Sigmoid colon (tissue), 7 donors: ENCODE results near the gene NAA15. TPM values are rescaled to one million over a fixed set of nuclear protein-coding genes. Genes with fewer than 3 reads are reported as not detected.

Experiments
- DNase-seq: peaks from one replicate; pipeline ENCODE4 v3.0.0-alpha.2; 2019
- H3K27ac ChIP-seq, 4 donors: fragments of 200-600 bp; sonication (generic); one replicate each; pipeline ENCODE4 v1.5.1; 2016 to 2019; ENCODE audit warnings: mild to moderate bottlenecking in 1 of 4
- H3K27me3 ChIP-seq, 3 donors: fragments of 200-600 bp; sonication (generic); one replicate each; pipeline ENCODE4 v1.5.1; 2019; ENCODE audit warnings: mild to moderate bottlenecking in 1 of 3
- H3K36me3 ChIP-seq, 4 donors: fragments of 200-600 bp; sonication (generic); one replicate each; pipeline ENCODE4 v1.5.1; 2016 to 2019
- H3K4me1 ChIP-seq, 4 donors: fragments of 200-600 bp; sonication (generic); one replicate each; pipeline ENCODE4 v1.5.1; 2017 to 2019
- H3K4me3 ChIP-seq, 4 donors: fragments of 200-600 bp; sonication (generic); one replicate each; pipeline ENCODE4 v1.5.1; 2017 to 2019; ENCODE audit warnings: mild to moderate bottlenecking in 2 of 4, moderate library complexity in 1 of 4
- H3K9me3 ChIP-seq, 4 donors: fragments of 200-600 bp in 3 of 4; sonication (generic) in 3 of 4; one replicate each; pipeline versions ENCODE4 v1.5.1 to v1.6.1; 2013 to 2019
- EP300 ChIP-seq, 4 donors: sonication (generic); formaldehyde crosslinking; IDR thresholded peaks; one replicate each; pipeline ENCODE4 v1.6.1; 2017; ENCODE audit warnings: antibody characterized with exemption in 4 of 4
- POLR2A ChIP-seq, 2 donors: fragments of 450-650 bp; IDR thresholded peaks; one replicate each; pipeline ENCODE4 v1.6.1; 2016; ENCODE audit warnings: antibody characterized with exemption in 2 of 2, mild to moderate bottlenecking in 2 of 2, moderate library complexity in 2 of 2
- POLR2AphosphoS5 ChIP-seq, 4 donors: sonication (generic); formaldehyde crosslinking; IDR thresholded peaks; one replicate each; pipeline ENCODE4 v1.6.1; 2017; ENCODE audit warnings: antibody characterized with exemption in 4 of 4
- WGBS, 2 donors: extraction: QIAGEN DNeasy Blood & Tissue Kit; methylation state at CpG; one replicate each; pipeline ENCODE4 v1.1.7; 2013; 5-methylcytosine and 5-hydroxymethylcytosine counted together
- intact Hi-C: fragments of 100-400 bp; cut with DNase I; formaldehyde crosslinking; loops from one replicate; pipeline ENCODE4 v1.15.1; 2023
- polyA plus RNA-seq, 3 donors: library from polyadenylated mRNA; stranded (reverse); fragments of 200-250 nt; gene quantifications; one replicate each; pipeline ENCODE4 v1.2.3, GENCODE V29; 2013
- total RNA-seq, 4 donors: library from RNA; depleted of rRNA; stranded (reverse); fragments of >200 nt; gene quantifications; one replicate each; pipeline ENCODE4 v1.1.0, GENCODE V29; 2016
- TF ChIP-seq, protein P1 (sequence below), 4 experiments: fragments of 450-650 bp in 3 of 4; fragments of 200-600 bp in 1 of 4; IDR thresholded peaks; one replicate each; pipeline ENCODE4 v1.5.1; 2016 to 2019; ENCODE audit warnings: antibody characterized with exemption in 4 of 4, mild to moderate bottlenecking in 3 of 4, moderate library complexity in 2 of 4
- donor health status: healthy with polysubstance abuse.
- donor health status: Bipolar disorder and iron deficiency.
- donor health status: healthy.

NAA15 gene
- total and polyA plus RNA-seq, 7 donors: 5.4 to 40.3 (median 21.6) TPM

GRCh38 chr4:139450586-139450985, 149.3 kb downstream of the NAA15 start:
- no peak for DNase-seq
- WGBS, 2 donors: 93 to 94% methylated on average over 2 of the region's 2 CpGs
- intact Hi-C loops: loop anchor here (5.0 to 10.0 kb wide), 4 partner anchors 33 to 416 kb away; partner anchors contain the start of genes ELF2, NAA15 and NDUFC1

DNA sequence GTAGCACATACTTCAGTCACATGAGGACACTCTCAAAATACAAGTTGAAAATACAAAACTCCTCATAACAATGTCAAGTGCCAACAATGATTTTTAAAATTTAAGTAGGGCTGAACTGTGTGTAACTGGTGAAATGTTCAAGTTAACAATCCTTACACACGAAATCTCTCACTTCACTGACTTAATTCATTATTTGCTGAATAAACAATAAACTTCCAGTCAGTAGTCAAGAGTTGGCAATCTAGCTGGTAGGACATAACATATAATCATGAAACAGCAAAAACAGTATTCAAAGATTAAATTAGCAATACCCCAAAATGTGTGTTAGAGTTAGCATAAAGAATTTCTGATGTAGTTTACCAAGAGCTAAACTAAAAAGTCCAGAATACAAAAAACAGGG, 150.7 kb downstream of the NAA15 start:
- no peaks in the 10 kb centered on the region for H3K27me3 ChIP-seq
- H3K9me3 ChIP-seq: no peaks in the 10 kb centered on the region
- WGBS, 2 donors: 23 to 72% methylated on average over 1 of the region's 1 CpG
- intact Hi-C loops: loop anchor here (5.0 to 10.0 kb wide), 4 partner anchors 35 to 417 kb away; partner anchors contain the start of genes ELF2, NAA15 and NDUFC1
- TF ChIP-seq POLR2AphosphoS5 (IDR thresholded peaks at IDR 0.05) (no peak), EP300 (IDR thresholded peaks at IDR 0.05) (no peak), POLR2A (IDR thresholded peaks at IDR 0.05) (no peak)
- TF ChIP-seq, protein P1, sequence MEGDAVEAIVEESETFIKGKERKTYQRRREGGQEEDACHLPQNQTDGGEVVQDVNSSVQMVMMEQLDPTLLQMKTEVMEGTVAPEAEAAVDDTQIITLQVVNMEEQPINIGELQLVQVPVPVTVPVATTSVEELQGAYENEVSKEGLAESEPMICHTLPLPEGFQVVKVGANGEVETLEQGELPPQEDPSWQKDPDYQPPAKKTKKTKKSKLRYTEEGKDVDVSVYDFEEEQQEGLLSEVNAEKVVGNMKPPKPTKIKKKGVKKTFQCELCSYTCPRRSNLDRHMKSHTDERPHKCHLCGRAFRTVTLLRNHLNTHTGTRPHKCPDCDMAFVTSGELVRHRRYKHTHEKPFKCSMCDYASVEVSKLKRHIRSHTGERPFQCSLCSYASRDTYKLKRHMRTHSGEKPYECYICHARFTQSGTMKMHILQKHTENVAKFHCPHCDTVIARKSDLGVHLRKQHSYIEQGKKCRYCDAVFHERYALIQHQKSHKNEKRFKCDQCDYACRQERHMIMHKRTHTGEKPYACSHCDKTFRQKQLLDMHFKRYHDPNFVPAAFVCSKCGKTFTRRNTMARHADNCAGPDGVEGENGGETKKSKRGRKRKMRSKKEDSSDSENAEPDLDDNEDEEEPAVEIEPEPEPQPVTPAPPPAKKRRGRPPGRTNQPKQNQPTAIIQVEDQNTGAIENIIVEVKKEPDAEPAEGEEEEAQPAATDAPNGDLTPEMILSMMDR (IDR thresholded peaks at IDR 0.05): no peak
- H3K27ac ChIP-seq: no peak overlapping the region
- H3K4me1 ChIP-seq: peaks cover 0 to 36% (median 31%) of the 10 kb centered on the region in 4 donors
- H3K36me3 ChIP-seq: no peaks in the 10 kb centered on the region
- DNase-seq: no peak
- H3K4me3 ChIP-seq: no peak overlapping the region

More at GRCh38 chr4:139450586-139450985, 149.3 kb downstream of the NAA15 start:
- TF ChIP-seq EP300 (IDR thresholded peaks at IDR 0.05) (no peak), POLR2AphosphoS5 (IDR thresholded peaks at IDR 0.05) (no peak), POLR2A (IDR thresholded peaks at IDR 0.05) (no peak)
- TF ChIP-seq, protein P1 (IDR thresholded peaks at IDR 0.05): no peak
- no peaks in the 10 kb centered on the region for H3K27me3 ChIP-seq
- H3K9me3 ChIP-seq: no peaks in the 10 kb centered on the region
- H3K4me1 ChIP-seq: peaks cover 0 to 22% (median 18%) of the 10 kb centered on the region in 4 donors
- no peak overlapping the region for H3K4me3 ChIP-seq
- no peak overlapping the region for H3K27ac ChIP-seq
- H3K36me3 ChIP-seq: no peaks in the 10 kb centered on the region

GRCh38 chr4:139453041-139453370, 151.7 kb downstream of the NAA15 start:
- intact Hi-C loops: loop anchor here (5.0 to 10.0 kb wide), 4 partner anchors 36 to 418 kb away; partner anchors contain the start of genes ELF2, NAA15 and NDUFC1

DNA sequence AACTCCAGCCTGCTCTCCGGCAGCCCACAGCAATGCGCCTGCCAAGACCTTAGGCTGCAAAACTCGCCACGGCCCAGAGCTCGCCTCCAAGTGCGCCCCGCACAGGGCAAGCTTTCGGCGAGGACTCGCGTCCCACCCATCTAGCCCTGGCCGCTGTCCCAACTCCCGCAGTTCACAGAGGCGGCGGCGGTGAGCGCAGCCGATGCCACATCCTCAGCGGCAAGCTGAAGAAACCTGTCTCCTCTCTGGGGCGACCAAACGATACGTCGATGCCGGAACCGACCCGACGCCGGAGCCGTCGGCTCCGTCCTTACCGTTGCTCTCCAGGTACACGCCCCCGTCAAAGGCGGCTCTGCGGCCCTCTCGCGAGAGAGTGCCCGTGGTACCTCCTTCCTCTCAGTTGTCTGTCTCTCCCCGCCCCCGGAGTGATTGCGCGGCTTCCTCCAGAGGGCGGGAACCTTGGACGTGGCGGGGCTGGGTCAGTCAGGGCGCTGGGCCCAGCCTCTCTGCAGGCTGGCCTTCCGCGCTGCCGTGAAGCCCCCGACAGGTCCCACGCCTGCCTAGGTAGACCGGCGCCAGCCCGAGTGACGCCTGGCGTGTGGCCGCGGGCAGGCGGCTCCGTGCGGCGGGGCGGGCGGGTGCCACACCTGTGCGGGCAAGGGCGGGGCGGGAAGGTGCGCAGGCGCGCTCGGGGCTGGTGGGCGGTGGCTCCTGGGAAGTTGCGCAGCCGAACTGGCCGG, 152.2 kb downstream of the NAA15 start:
- no peaks in the 10 kb centered on the region for H3K36me3 ChIP-seq
- peaks cover 0 to 47% (median 32%) of the 10 kb centered on the region in 4 donors for H3K4me1 ChIP-seq
- intact Hi-C loops: loop anchor here (2.0 to 10.0 kb wide), 5 partner anchors 36 to 419 kb away; partner anchors contain the start of genes ELF2, NAA15 and NDUFC1
- 0% methylated on average over 76 of the region's 76 CpGs for WGBS, 2 donors
- peak; percentile 99 for DNase-seq
- TF ChIP-seq POLR2A (IDR thresholded peaks at IDR 0.05) (peak; percentile 80 to 83), POLR2AphosphoS5 (IDR thresholded peaks at IDR 0.05) (peak; percentile 86 to 93 (median 88)), EP300 (IDR thresholded peaks at IDR 0.05) (no peak)
- TF ChIP-seq, protein P1 (IDR thresholded peaks at IDR 0.05): peak in 1 of 4 experiments; percentile 8
- H3K9me3 ChIP-seq: no peaks in the 10 kb centered on the region
- peak overlapping the region; percentile 92 to 98 (median 94) for H3K27ac ChIP-seq
- peak overlapping the region; percentile 80 to 91 (median 87) for H3K4me3 ChIP-seq
- H3K27me3 ChIP-seq: no peaks in the 10 kb centered on the region

More at GRCh38 chr4:139453041-139453370, 151.7 kb downstream of the NAA15 start:
- DNase-seq: no peak
- Histone ChIP-seq H3K27me3 (no peaks in the 10 kb centered on the region), H3K4me3 (peak overlapping the region; percentile 80 to 91 (median 87)), H3K4me1 (peaks cover 0 to 46% (median 32%) of the 10 kb centered on the region in 4 donors), H3K27ac (peak overlapping the region; percentile 92 to 98 (median 94)), H3K36me3 (no peaks in the 10 kb centered on the region), H3K9me3 (no peaks in the 10 kb centered on the region)
- TF ChIP-seq POLR2AphosphoS5 (IDR thresholded peaks at IDR 0.05): no peak
- TF ChIP-seq, protein P1 (IDR thresholded peaks at IDR 0.05): peak in 3 of 4 experiments; percentile 18 to 48 (median 32)
- 0 to 1% methylated on average over 15 of the region's 15 CpGs for WGBS, 2 donors
